NT2/D1 (cell line): ENCODE results near the gene MTG2.

Source experiments
- DNase-seq: peaks from one replicate; pipeline ENCODE4 v3.0.0-alpha.2; 2011; ENCODE audit warnings: low read depth, low spot score
- H3K27me3 ChIP-seq: 2 replicates; pipeline ENCODE4 v1.6.0; 2011; ENCODE audit warnings: mild to moderate bottlenecking; ENCODE audit not compliant: insufficient read length, insufficient read depth
- H3K36me3 ChIP-seq: 2 replicates; pipeline ENCODE4 v1.6.1; 2011; ENCODE audit warnings: mild to moderate bottlenecking, low read length, mixed read lengths; ENCODE audit not compliant: insufficient read depth, insufficient read length
- H3K4me1 ChIP-seq: 2 replicates; pipeline ENCODE4 v1.5.1; 2011; ENCODE audit not compliant: insufficient read depth, insufficient read length
- H3K4me3 ChIP-seq: 2 replicates; pipeline ENCODE4 v1.5.1; 2011; ENCODE audit warnings: low read depth; ENCODE audit not compliant: insufficient read length
- H3K9ac ChIP-seq: 2 replicates; pipeline ENCODE4 v1.6.0; 2011; ENCODE audit warnings: low read depth; ENCODE audit not compliant: insufficient read length
- H3K9me3 ChIP-seq: 2 replicates; pipeline ENCODE4 v1.5.1; 2011; ENCODE audit warnings: mild to moderate bottlenecking, low read length; ENCODE audit not compliant: insufficient read depth
- SUZ12 ChIP-seq: IDR thresholded peaks from 2 replicates; pipeline ENCODE4 v1.6.1; 2011; ENCODE audit not compliant: insufficient read length, insufficient read depth; ENCODE audit errors: extremely low read depth
- YY1 ChIP-seq: IDR thresholded peaks from 2 replicates; pipeline ENCODE4 v1.6.1; 2011; ENCODE audit not compliant: insufficient read length, insufficient read depth
- ZNF274 ChIP-seq: IDR thresholded peaks from 2 replicates; pipeline ENCODE4 v1.6.1; 2011; ENCODE audit warnings: mild to moderate bottlenecking, low read depth, low read length

The MTG2 gene

GRCh38 chr20:62243906-62244515 lies 61.2 kb downstream of the MTG2 start:
- no peaks in the 10 kb centered on the region for H3K9me3 ChIP-seq
- no peak overlapping the region for H3K9ac ChIP-seq
- peaks cover 7% of the 10 kb centered on the region for H3K4me1 ChIP-seq
- peaks cover 3% of the 10 kb centered on the region for H3K27me3 ChIP-seq
- no peak for TF ChIP-seq ZNF274
- TF ChIP-seq YY1: no peak
- TF ChIP-seq SUZ12: no peak
- H3K4me3 ChIP-seq: no peak overlapping the region
- peaks cover 26% of the 10 kb centered on the region for H3K36me3 ChIP-seq
- no peak for DNase-seq

GRCh38 chr20:62244644-62245108 lies 61.8 kb downstream of the MTG2 start:
- Histone ChIP-seq H3K9ac (no peak overlapping the region), H3K4me1 (peaks cover 7% of the 10 kb centered on the region), H3K36me3 (peaks cover 26% of the 10 kb centered on the region), H3K4me3 (no peak overlapping the region), H3K27me3 (no peaks in the 10 kb centered on the region), H3K9me3 (no peaks in the 10 kb centered on the region)
- DNase-seq: no peak
- TF ChIP-seq ZNF274 (no peak), SUZ12 (no peak), YY1 (no peak)

- no peak overlapping the region for H3K9ac ChIP-seq
These were observed 63.1 kb downstream of the MTG2 start for GRCh38 chr20:62245911-62246280.

GRCh38 chr20:62246431-62246830 lies 63.6 kb downstream of the MTG2 start:
- Histone ChIP-seq H3K4me1 (peaks cover 7% of the 10 kb centered on the region), H3K9me3 (no peaks in the 10 kb centered on the region), H3K27me3 (no peaks in the 10 kb centered on the region), H3K36me3 (peaks cover 21% of the 10 kb centered on the region), H3K4me3 (no peak overlapping the region), H3K9ac (no peak overlapping the region)
- no peak for DNase-seq
- TF ChIP-seq SUZ12 (no peak), ZNF274 (no peak), YY1 (no peak)

More at GRCh38 chr20:62245911-62246280, 63.1 kb downstream of the MTG2 start:
- Histone ChIP-seq H3K9me3 (no peaks in the 10 kb centered on the region), H3K4me1 (peaks cover 7% of the 10 kb centered on the region), H3K36me3 (peaks cover 23% of the 10 kb centered on the region), H3K27me3 (no peaks in the 10 kb centered on the region), H3K4me3 (no peak overlapping the region)
- no peak for TF ChIP-seq YY1
- TF ChIP-seq ZNF274: no peak
- TF ChIP-seq SUZ12: no peak
- no peak for DNase-seq

DNA sequence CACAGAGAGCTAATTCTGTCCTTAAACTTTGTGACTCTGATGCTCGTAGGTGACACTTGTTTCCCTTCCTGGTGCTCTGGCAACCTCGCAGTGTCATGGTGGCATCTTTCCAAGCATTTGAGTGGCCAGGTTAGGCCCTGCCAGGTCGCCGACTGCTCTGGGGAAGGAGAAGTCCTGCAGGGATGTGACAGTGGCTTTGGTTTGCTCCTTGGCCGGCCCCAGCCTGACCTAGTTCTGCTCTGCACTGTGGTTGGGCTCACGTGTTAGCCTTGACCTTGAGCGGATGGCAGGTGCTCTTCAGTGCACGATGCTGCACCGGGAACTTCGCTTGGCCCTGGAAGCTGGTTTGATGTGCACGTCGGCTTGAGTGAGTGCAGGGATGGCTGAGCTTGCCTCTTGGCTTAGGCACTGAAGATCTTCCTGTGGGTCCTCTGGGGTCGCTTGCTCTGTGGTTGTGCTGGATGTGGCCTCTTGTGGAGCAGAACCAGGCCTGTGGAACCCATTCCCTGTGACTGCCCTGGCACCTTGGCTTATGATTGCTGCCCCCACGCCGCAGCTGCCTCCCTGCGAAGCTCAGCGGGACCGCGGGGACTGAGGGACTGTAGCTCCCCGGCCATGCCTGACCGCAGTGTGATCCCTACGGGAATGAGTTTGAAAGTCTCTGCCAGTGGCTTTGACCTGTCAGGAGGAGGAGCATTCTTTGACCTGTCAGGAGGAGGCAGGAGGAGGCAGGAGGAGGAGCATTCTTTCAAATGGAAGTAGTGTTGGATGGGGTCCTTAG lies 64.2 kb downstream of the MTG2 start:
- no peak overlapping the region for H3K9ac ChIP-seq
- no peak for DNase-seq
- no peaks in the 10 kb centered on the region for H3K9me3 ChIP-seq
- peaks cover 7% of the 10 kb centered on the region for H3K4me1 ChIP-seq
- H3K4me3 ChIP-seq: no peak overlapping the region
- TF ChIP-seq ZNF274 (no peak), YY1 (no peak), SUZ12 (no peak)
- H3K36me3 ChIP-seq: peaks cover 18% of the 10 kb centered on the region
- no peaks in the 10 kb centered on the region for H3K27me3 ChIP-seq

GRCh38 chr20:62248890-62249560 lies 66.2 kb downstream of the MTG2 start:
- Histone ChIP-seq H3K36me3 (peaks cover 7% of the 10 kb centered on the region), H3K4me1 (peaks cover 11% of the 10 kb centered on the region), H3K9ac (no peak overlapping the region), H3K4me3 (no peak overlapping the region), H3K27me3 (no peaks in the 10 kb centered on the region), H3K9me3 (no peaks in the 10 kb centered on the region)
- DNase-seq: no peak
- TF ChIP-seq ZNF274 (no peak), YY1 (no peak), SUZ12 (no peak)

- Histone ChIP-seq H3K4me3 (no peak overlapping the region), H3K36me3 (peaks cover 15% of the 10 kb centered on the region), H3K9me3 (no peaks in the 10 kb centered on the region), H3K9ac (no peak overlapping the region), H3K27me3 (no peaks in the 10 kb centered on the region), H3K4me1 (peaks cover 7% of the 10 kb centered on the region)
- TF ChIP-seq SUZ12 (no peak), YY1 (no peak), ZNF274 (no peak)
- no peak for DNase-seq
These were observed 69.6 kb downstream of the MTG2 start for GRCh38 chr20:62252342-62252966.
